Type B pancreatic cell (in vitro differentiated cells): ENCODE results near the gene CSNK2A1. TPM values are rescaled to one million over a fixed set of nuclear protein-coding genes. Genes with fewer than 3 reads are reported as not detected.

Experiments used
- DNase-seq: peaks from one replicate; pipeline ENCODE4 v3.0.0; 2021; ENCODE audit warnings: mixed read lengths; ENCODE audit not compliant: unreplicated experiment; ENCODE audit errors: extremely low spot score
- H3K27ac Mint-ChIP-seq: 2 replicates; pipeline ENCODE4 v1.8.0; 2021; ENCODE audit warnings: mild to moderate bottlenecking, mixed read lengths
- H3K27me3 Mint-ChIP-seq: 2 replicates; pipeline ENCODE4 v1.8.0; 2021; ENCODE audit warnings: mixed read lengths
- H3K36me3 Mint-ChIP-seq: 2 replicates; pipeline ENCODE4 v1.8.0; 2021; ENCODE audit warnings: mixed read lengths
- H3K4me1 Mint-ChIP-seq: one replicate; pipeline ENCODE4 v1.8.0; 2021; ENCODE audit warnings: mixed read lengths; ENCODE audit not compliant: unreplicated experiment
- H3K4me3 Mint-ChIP-seq: 2 replicates; pipeline ENCODE4 v1.8.0; 2021; ENCODE audit warnings: mild to moderate bottlenecking, mixed read lengths
- H3K9me3 Mint-ChIP-seq: 2 replicates; pipeline ENCODE4 v1.8.0; 2021; ENCODE audit warnings: mixed read lengths
- total RNA-seq: library from RNA; stranded (reverse); gene quantifications from 2 replicates; pipeline ENCODE4 v1.2.1, GENCODE V29; 2021; ENCODE audit warnings: low replicate concordance
- TF ChIP-seq, protein P1 (sequence below): fragments of 200-600 bp; sonication (generic); conservative IDR thresholded peaks from 2 replicates; pipeline ENCODE4 v1.5.0; 2021; ENCODE audit warnings: antibody characterized with exemption, mild to moderate bottlenecking

The CSNK2A1 gene
- total RNA-seq, 1 donor from 2014 or later = 151 TPM

GRCh38 chr20:475463-476357 lies 67.9 kb downstream of the CSNK2A1 start:
- TF ChIP-seq, protein P1, sequence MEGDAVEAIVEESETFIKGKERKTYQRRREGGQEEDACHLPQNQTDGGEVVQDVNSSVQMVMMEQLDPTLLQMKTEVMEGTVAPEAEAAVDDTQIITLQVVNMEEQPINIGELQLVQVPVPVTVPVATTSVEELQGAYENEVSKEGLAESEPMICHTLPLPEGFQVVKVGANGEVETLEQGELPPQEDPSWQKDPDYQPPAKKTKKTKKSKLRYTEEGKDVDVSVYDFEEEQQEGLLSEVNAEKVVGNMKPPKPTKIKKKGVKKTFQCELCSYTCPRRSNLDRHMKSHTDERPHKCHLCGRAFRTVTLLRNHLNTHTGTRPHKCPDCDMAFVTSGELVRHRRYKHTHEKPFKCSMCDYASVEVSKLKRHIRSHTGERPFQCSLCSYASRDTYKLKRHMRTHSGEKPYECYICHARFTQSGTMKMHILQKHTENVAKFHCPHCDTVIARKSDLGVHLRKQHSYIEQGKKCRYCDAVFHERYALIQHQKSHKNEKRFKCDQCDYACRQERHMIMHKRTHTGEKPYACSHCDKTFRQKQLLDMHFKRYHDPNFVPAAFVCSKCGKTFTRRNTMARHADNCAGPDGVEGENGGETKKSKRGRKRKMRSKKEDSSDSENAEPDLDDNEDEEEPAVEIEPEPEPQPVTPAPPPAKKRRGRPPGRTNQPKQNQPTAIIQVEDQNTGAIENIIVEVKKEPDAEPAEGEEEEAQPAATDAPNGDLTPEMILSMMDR = no peak
- peaks cover 3% of the 10 kb centered on the region for H3K4me1 Mint-ChIP-seq
- no peak overlapping the region for H3K27ac Mint-ChIP-seq
- H3K9me3 Mint-ChIP-seq = peaks cover 5% of the 10 kb centered on the region
- no peak overlapping the region for H3K4me3 Mint-ChIP-seq
- H3K36me3 Mint-ChIP-seq = peaks cover 30% of the 10 kb centered on the region
- no peaks in the 10 kb centered on the region for H3K27me3 Mint-ChIP-seq
- DNase-seq = no peak

DNA sequence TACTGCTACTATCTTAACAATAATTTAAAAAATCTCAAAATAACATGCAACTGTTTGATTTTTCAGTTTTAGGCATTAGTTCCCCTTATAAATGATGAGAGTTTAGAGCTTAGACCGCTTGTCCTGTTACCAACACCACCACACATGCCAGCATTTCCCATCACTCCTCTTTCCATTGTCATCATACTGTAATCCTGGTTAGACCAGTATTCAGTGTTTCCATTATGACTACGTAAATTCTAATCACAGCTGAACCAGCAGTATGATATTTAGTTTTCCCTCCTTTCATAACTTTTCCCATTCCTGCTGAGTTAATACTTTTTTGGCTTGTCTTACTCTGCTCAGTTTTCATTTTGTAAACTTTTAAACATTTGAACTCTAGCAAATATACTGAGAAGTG lies 69.0 kb downstream of the CSNK2A1 start:
- Mint-ChIP-seq H3K27me3 (no peaks in the 10 kb centered on the region), H3K9me3 (peaks cover 16% of the 10 kb centered on the region), H3K36me3 (peaks cover 26% of the 10 kb centered on the region), H3K27ac (peak overlapping the region; percentile 54), H3K4me3 (no peak overlapping the region), H3K4me1 (peaks cover 3% of the 10 kb centered on the region)
- DNase-seq = no peak
- TF ChIP-seq, protein P1 = no peak

GRCh38 chr20:472889-473292 lies 70.7 kb downstream of the CSNK2A1 start:
- TF ChIP-seq, protein P1 = no peak
- H3K9me3 Mint-ChIP-seq = peaks cover 29% of the 10 kb centered on the region
- DNase-seq = no peak

DNA sequence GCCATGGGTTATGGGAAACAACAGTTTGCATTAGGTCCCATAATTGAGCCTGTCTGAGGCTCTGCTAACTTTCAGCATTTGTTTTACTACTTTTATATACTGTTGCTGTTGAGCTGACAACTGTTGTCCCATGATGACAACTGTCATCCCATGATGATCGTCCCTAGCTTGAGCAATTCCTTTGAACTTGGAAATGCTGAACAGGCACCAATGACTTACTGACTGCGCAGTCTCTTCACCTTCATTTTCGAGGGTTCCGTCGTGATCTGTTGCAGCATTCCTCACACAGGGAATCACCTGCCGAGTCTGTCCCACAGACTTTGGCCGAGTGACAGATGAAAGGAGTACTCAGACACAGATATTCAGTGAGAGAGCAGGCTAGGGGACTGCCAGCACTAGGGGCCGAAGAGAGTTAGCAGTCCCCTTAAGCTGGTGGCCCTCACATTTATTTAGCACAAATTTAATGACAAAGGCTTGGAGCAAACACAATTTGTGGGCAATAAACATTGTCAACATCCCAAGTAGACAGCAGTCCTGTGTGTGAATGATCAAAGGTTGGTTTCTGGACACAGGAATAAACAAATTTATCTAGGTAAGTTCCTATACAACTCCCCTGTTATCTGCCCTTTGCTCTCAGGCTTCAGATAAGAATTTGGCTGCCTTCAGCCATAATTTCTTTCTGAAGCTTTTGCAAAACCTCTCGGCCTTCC lies 71.3 kb downstream of the CSNK2A1 start:
- Mint-ChIP-seq H3K4me1 (no peaks in the 10 kb centered on the region), H3K4me3 (no peak overlapping the region), H3K9me3 (peaks cover 32% of the 10 kb centered on the region), H3K27me3 (no peaks in the 10 kb centered on the region), H3K27ac (no peak overlapping the region), H3K36me3 (peaks cover 17% of the 10 kb centered on the region)
- no peak for DNase-seq
- TF ChIP-seq, protein P1 = no peak

More at GRCh38 chr20:472889-473292, 70.7 kb downstream of the CSNK2A1 start:
- Mint-ChIP-seq H3K4me3 (no peak overlapping the region), H3K4me1 (no peaks in the 10 kb centered on the region), H3K36me3 (peaks cover 18% of the 10 kb centered on the region), H3K27me3 (no peaks in the 10 kb centered on the region), H3K27ac (no peak overlapping the region)

DNA sequence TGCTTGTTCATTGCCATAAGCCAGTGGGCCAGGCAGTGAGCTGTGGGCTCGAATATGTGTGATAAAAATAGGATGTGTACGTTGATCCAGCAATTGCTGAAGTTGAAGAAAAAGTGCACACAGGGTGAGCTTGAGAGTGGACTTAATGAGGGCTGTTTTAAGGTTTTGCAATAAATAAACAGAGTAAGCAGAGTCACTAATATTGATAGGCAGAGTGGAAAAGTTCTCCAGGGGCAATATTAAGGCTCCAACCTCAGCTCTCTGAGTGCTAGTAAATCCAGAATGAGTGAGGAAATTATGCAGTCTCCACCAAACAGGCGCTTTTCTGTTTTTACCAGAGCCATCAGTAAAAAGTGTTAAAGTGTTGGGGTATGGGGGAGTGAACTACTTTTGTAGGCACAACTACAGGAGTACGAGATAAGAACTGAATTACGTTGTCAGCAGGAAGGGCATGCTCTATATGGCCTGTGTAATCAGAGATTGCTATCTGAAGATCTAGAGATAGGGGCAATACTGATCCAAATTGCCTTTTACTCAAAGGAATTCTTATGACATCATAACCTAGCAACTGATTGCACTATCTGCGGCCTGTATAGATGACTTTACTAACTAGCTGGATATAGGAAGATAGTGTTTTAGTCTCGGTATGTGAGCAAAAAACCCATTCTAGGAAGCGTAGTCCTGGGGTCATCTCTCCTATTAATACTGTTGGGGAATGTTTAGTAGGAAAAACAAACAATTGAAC lies 73.7 kb downstream of the CSNK2A1 start:
- H3K4me1 Mint-ChIP-seq = no peaks in the 10 kb centered on the region
- peaks cover under 1% of the 10 kb centered on the region for H3K27me3 Mint-ChIP-seq
- peaks cover 17% of the 10 kb centered on the region for H3K36me3 Mint-ChIP-seq

More for the DNA sequence above, 73.7 kb downstream of the CSNK2A1 start:
- TF ChIP-seq, protein P1 = no peak
- no peak for DNase-seq
- Mint-ChIP-seq H3K4me3 (no peak overlapping the region), H3K9me3 (peaks cover 33% of the 10 kb centered on the region), H3K27ac (no peak overlapping the region)
